MM.1S (cell line): ENCODE data around the gene DDX4.

Experiments
- EZH2 ChIP-seq: fragments of 300-600 bp; sonication (generic); optimal IDR thresholded peaks from 2 replicates; pipeline ENCODE3; 2017; ENCODE audit warnings: low read depth, mild to moderate bottlenecking, antibody characterized with exemption, low read length, mixed read lengths
- EZH2phosphoT487 ChIP-seq: fragments of 300-600 bp; sonication (generic); IDR thresholded peaks from 2 replicates; pipeline ENCODE4 v1.6.1; 2018; ENCODE audit warnings: antibody characterized with exemption, low read length
- TF ChIP-seq, protein P1 (sequence below): fragments of 300-600 bp; sonication (generic); IDR thresholded peaks from 2 replicates; pipeline ENCODE4 v1.5.1; 2016; ENCODE audit warnings: antibody characterized with exemption, low read length, mixed read lengths

DNA sequence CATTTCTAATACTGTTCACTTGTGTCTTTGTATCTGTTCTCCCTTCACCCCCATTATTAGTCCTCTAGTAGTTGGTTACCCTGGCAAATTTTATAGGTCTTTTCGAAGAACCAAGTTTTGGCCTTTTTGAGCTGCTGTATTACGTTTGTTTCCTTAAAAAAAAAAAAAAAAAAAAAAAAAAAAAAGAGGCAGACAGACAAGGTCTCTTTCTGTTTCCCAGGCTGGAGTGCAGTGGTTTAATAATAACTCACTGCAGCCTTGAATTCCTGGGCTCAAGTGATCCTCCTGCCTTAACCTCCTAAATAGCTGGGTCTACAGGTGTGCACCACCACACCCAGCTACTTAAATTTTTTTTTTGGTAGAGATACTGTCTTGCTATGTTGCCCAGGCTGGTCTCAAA lies 20.9 kb downstream of the DDX4 start:
- TF ChIP-seq, protein P1, sequence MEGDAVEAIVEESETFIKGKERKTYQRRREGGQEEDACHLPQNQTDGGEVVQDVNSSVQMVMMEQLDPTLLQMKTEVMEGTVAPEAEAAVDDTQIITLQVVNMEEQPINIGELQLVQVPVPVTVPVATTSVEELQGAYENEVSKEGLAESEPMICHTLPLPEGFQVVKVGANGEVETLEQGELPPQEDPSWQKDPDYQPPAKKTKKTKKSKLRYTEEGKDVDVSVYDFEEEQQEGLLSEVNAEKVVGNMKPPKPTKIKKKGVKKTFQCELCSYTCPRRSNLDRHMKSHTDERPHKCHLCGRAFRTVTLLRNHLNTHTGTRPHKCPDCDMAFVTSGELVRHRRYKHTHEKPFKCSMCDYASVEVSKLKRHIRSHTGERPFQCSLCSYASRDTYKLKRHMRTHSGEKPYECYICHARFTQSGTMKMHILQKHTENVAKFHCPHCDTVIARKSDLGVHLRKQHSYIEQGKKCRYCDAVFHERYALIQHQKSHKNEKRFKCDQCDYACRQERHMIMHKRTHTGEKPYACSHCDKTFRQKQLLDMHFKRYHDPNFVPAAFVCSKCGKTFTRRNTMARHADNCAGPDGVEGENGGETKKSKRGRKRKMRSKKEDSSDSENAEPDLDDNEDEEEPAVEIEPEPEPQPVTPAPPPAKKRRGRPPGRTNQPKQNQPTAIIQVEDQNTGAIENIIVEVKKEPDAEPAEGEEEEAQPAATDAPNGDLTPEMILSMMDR: no peak
- TF ChIP-seq EZH2 (no peak), EZH2phosphoT487 (no peak)
